Measurements from ENCODE around the gene MAB21L2. TPM values are rescaled to one million over a fixed set of nuclear protein-coding genes. Genes with fewer than 3 reads are reported as not detected.

Gene MAB21L2
- total and polyA plus RNA-seq, 3 experiments from 2014 or later, result not detected

GRCh38 chr4:150578745-150579501, 3.0 kb upstream of the MAB21L2 start:
- Histone ChIP-seq H3K4me1 (ENCODE audit: insufficient read depth, low read length) (no peaks in the 10 kb centered on the region), H3K27ac (ENCODE audit: low read depth, low read length) (no peak overlapping the region), H3K4me3 (ENCODE audit: low read length) (no peak overlapping the region), H3K9me3 (ENCODE audit: low read length) (no peaks in the 10 kb centered on the region), H3K27me3 (ENCODE audit: insufficient read depth, low read length, poor library complexity, severe bottlenecking) (no peaks in the 10 kb centered on the region), H3K36me3 (ENCODE audit: insufficient read depth, low read length) (peaks cover 9% of the 10 kb centered on the region)
- Mint-ChIP-seq H3K36me3 (peaks cover 24 to 55% (median 37%) of the 10 kb centered on the region in 3 donors), H3K4me1 (peaks cover 0 to 5% (median 3%) of the 10 kb centered on the region in 3 donors), H3K27me3 (peaks cover 0 to 2% of the 10 kb centered on the region in 2 donors), H3K9me3 (peaks cover 0 to 2% (median 0%) of the 10 kb centered on the region in 5 donors), H3K27ac (peak overlapping the region in 2 of 8 donors; percentile 24 to 53), H3K4me3 (no peak overlapping the region)
- CTCF ChIA-PET, result no interaction called here
- DNase-seq, result no peak
- POLR2A ChIA-PET, result no interaction called here

DNA sequence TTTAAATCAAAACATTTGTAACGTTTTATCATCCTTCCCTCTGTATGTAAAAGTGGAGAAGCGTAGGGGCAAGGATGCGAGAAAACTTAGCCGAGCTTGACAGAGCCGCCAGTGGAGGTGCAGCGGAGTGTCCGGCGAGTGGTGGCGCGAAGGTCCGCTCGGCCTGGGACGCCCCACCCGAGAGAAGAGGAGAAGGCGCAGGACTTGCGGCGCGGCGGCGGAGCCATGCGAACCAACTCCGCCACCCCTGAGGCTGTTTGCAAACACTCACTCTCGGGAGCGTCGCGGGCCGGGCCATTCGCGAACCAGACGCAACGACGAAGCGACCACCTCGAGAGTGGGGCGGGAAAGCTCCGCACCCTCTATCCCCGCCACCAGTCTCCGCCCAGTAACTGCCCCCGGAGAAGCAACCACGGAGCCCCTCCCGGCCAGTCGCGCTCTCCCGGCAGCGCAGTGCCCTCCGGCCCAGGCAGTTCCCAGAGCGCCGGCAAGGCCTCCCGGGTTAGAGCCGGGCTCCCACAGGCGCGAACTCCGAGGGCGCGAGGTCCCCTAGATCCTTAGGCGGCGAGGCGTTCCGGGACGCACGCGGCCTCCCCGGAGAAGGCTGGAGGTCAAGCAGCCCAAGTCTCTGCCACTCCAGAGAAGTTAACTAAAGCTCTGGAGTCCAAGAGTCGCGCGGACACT, 2.3 kb upstream of the MAB21L2 start:
- no peak overlapping the region for H3K27ac Mint-ChIP-seq
- POLR2A ChIA-PET, result no interaction called here
- no peak overlapping the region for H3K27ac ChIP-seq (ENCODE audit: low read depth, low read length)
- peaks cover 0 to 2% of the 10 kb centered on the region in 2 donors for H3K27me3 Mint-ChIP-seq
- no peaks in the 10 kb centered on the region for H3K4me1 ChIP-seq (ENCODE audit: insufficient read depth, low read length)
- H3K36me3 ChIP-seq (ENCODE audit: insufficient read depth, low read length), result peaks cover 9% of the 10 kb centered on the region
- peaks cover 0 to 2% (median 0%) of the 10 kb centered on the region in 5 donors for H3K9me3 Mint-ChIP-seq
- peaks cover 0 to 4% (median 2%) of the 10 kb centered on the region in 3 donors for H3K4me1 Mint-ChIP-seq
- no peak overlapping the region for H3K4me3 Mint-ChIP-seq
- CTCF ChIA-PET, result no interaction called here
- no peak overlapping the region for H3K4me3 ChIP-seq (ENCODE audit: low read length)
- H3K36me3 Mint-ChIP-seq, result peaks cover 25 to 61% (median 44%) of the 10 kb centered on the region in 3 donors
- H3K9me3 ChIP-seq (ENCODE audit: low read length), result no peaks in the 10 kb centered on the region
- H3K27me3 ChIP-seq (ENCODE audit: insufficient read depth, low read length, poor library complexity, severe bottlenecking), result no peaks in the 10 kb centered on the region
- no peak for DNase-seq

DNA sequence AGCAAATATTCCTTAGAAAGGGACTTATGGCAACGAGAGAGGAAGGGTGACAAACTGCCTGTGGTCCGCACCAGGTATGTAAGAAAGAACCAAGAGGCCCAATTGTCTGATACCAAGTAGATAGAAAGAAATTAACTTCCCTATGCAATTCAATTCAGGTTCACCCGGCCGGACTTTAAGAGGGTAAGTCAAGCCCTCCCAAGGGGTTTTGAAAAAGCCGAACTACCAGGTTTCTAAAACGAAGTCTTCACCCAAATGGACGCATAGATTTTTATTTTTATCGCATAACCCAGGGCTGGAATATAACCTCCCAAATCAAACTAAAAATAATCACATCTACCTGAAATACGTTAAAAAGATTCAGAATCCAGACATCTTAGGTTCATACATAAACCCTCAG, 1.6 kb upstream of the MAB21L2 start:
- H3K27ac Mint-ChIP-seq, result no peak overlapping the region
- Histone ChIP-seq H3K4me3 (ENCODE audit: low read length) (no peak overlapping the region), H3K27ac (ENCODE audit: low read depth, low read length) (no peak overlapping the region), H3K27me3 (ENCODE audit: insufficient read depth, low read length, poor library complexity, severe bottlenecking) (no peaks in the 10 kb centered on the region), H3K4me1 (ENCODE audit: insufficient read depth, low read length) (no peaks in the 10 kb centered on the region), H3K36me3 (ENCODE audit: insufficient read depth, low read length) (peaks cover 9% of the 10 kb centered on the region), H3K9me3 (ENCODE audit: low read length) (no peaks in the 10 kb centered on the region)
- DNase-seq, result no peak
- CTCF ChIA-PET, result no interaction called here
- H3K36me3 Mint-ChIP-seq, result peaks cover 25 to 59% (median 44%) of the 10 kb centered on the region in 3 donors
- peaks cover 0 to 2% (median 0%) of the 10 kb centered on the region in 5 donors for H3K9me3 Mint-ChIP-seq
- H3K4me3 Mint-ChIP-seq, result no peak overlapping the region
- POLR2A ChIA-PET, result no interaction called here
- H3K4me1 Mint-ChIP-seq, result peaks cover 0 to 2% (median 0%) of the 10 kb centered on the region in 3 donors
- H3K27me3 Mint-ChIP-seq, result peaks cover 0 to 2% of the 10 kb centered on the region in 2 donors

GRCh38 chr4:150581056-150581605, 820 bp upstream of the MAB21L2 start:
- Histone ChIP-seq H3K27ac (ENCODE audit: low read depth, low read length) (no peak overlapping the region), H3K4me1 (ENCODE audit: insufficient read depth, low read length) (no peaks in the 10 kb centered on the region), H3K36me3 (ENCODE audit: insufficient read depth, low read length) (peaks cover 9% of the 10 kb centered on the region), H3K9me3 (ENCODE audit: low read length) (no peaks in the 10 kb centered on the region), H3K4me3 (ENCODE audit: low read length) (no peak overlapping the region), H3K27me3 (ENCODE audit: insufficient read depth, low read length, poor library complexity, severe bottlenecking) (no peaks in the 10 kb centered on the region)
- Mint-ChIP-seq H3K36me3 (peaks cover 29 to 62% (median 44%) of the 10 kb centered on the region in 3 donors), H3K9me3 (peaks cover 0 to 2% (median 0%) of the 10 kb centered on the region in 5 donors), H3K4me1 (peaks cover 0 to 2% (median 0%) of the 10 kb centered on the region in 3 donors), H3K27ac (peak overlapping the region in 1 of 8 donors; percentile 21), H3K4me3 (no peak overlapping the region), H3K27me3 (peaks cover 0 to 2% of the 10 kb centered on the region in 2 donors)
- CTCF ChIA-PET, result no interaction called here
- DNase-seq, result no peak
- POLR2A ChIA-PET, result no interaction called here

- Mint-ChIP-seq H3K36me3 (peaks cover 33 to 66% (median 44%) of the 10 kb centered on the region in 3 donors), H3K4me3 (no peak overlapping the region), H3K9me3 (peaks cover 0 to 2% (median 0%) of the 10 kb centered on the region in 5 donors), H3K27me3 (peaks cover 0 to 2% of the 10 kb centered on the region in 2 donors), H3K27ac (no peak overlapping the region), H3K4me1 (peaks cover 0 to 2% (median 0%) of the 10 kb centered on the region in 3 donors)
- Histone ChIP-seq H3K36me3 (ENCODE audit: insufficient read depth, low read length) (peaks cover 9% of the 10 kb centered on the region), H3K27me3 (ENCODE audit: insufficient read depth, low read length, poor library complexity, severe bottlenecking) (no peaks in the 10 kb centered on the region), H3K4me1 (ENCODE audit: insufficient read depth, low read length) (no peaks in the 10 kb centered on the region), H3K4me3 (ENCODE audit: low read length) (no peak overlapping the region), H3K9me3 (ENCODE audit: low read length) (no peaks in the 10 kb centered on the region), H3K27ac (ENCODE audit: low read depth, low read length) (no peak overlapping the region)
- CTCF ChIA-PET, result no interaction called here
- no peak for DNase-seq
- POLR2A ChIA-PET, result no interaction called here
Observed at GRCh38 chr4:150581641-150582051, 305 bp upstream of the MAB21L2 start.

DNA sequence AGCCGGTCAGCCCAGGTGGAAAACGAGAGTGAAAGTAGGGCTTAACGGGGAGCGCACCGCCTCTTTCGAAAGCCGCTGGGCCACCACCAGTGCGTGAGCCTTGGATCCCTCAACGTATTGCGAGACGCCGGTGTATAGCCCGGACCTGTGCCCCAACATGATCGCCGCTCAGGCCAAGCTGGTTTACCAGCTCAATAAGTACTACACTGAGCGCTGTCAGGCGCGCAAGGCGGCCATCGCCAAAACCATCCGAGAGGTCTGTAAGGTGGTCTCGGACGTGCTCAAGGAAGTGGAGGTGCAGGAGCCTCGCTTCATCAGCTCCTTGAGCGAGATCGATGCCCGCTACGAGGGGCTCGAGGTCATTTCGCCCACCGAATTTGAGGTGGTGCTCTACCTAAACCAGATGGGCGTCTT, 929 bp downstream of the MAB21L2 start:
- no peaks in the 10 kb centered on the region for H3K27me3 ChIP-seq (ENCODE audit: insufficient read depth, low read length, poor library complexity, severe bottlenecking)
- DNase-seq, result no peak
- Mint-ChIP-seq H3K27me3 (peaks cover 0 to 2% of the 10 kb centered on the region in 2 donors), H3K27ac (no peak overlapping the region), H3K9me3 (peaks cover 0 to 2% (median 0%) of the 10 kb centered on the region in 5 donors), H3K36me3 (peaks cover 33 to 76% (median 44%) of the 10 kb centered on the region in 3 donors), H3K4me3 (no peak overlapping the region), H3K4me1 (peaks cover 0 to 2% (median 0%) of the 10 kb centered on the region in 3 donors)
- no peaks in the 10 kb centered on the region for H3K4me1 ChIP-seq (ENCODE audit: insufficient read depth, low read length)
- ChIA-PET POLR2A (no interaction called here), CTCF (no interaction called here)
- peaks cover 9% of the 10 kb centered on the region for H3K36me3 ChIP-seq (ENCODE audit: insufficient read depth, low read length)
- no peaks in the 10 kb centered on the region for H3K9me3 ChIP-seq (ENCODE audit: low read length)
- no peak overlapping the region for H3K27ac ChIP-seq (ENCODE audit: low read depth, low read length)
- H3K4me3 ChIP-seq (ENCODE audit: low read length), result no peak overlapping the region

DNA sequence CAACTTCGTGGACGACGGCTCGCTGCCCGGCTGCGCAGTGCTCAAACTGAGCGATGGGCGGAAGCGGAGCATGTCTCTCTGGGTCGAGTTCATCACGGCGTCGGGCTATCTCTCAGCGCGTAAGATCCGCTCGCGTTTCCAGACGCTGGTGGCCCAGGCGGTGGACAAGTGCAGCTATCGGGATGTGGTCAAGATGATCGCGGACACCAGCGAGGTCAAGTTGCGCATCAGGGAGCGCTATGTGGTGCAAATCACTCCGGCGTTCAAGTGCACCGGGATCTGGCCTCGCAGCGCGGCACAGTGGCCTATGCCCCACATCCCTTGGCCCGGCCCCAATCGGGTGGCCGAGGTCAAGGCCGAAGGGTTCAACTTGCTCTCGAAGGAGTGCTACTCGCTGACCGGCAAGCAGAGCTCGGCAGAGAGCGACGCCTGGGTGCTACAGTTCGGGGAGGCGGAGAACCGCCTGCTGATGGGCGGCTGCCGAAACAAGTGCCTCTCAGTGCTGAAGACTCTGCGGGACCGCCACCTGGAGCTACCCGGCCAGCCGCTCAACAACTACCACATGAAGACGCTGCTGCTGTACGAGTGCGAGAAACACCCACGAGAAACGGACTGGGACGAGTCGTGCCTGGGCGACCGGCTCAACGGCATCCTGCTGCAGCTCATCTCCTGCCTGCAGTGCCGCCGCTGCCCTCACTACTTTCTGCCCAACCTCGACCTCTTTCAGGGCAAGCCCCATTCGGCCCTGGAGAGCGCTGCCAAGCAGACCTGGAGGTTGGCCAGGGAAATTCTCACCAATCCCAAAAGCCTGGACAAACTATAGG, 1.5 kb downstream of the MAB21L2 start:
- Histone ChIP-seq H3K4me3 (ENCODE audit: low read length) (no peak overlapping the region), H3K36me3 (ENCODE audit: insufficient read depth, low read length) (peaks cover 9% of the 10 kb centered on the region), H3K27me3 (ENCODE audit: insufficient read depth, low read length, poor library complexity, severe bottlenecking) (no peaks in the 10 kb centered on the region), H3K4me1 (ENCODE audit: insufficient read depth, low read length) (no peaks in the 10 kb centered on the region), H3K9me3 (ENCODE audit: low read length) (no peaks in the 10 kb centered on the region), H3K27ac (ENCODE audit: low read depth, low read length) (no peak overlapping the region)
- Mint-ChIP-seq H3K4me1 (peaks cover 0 to 4% (median 0%) of the 10 kb centered on the region in 3 donors), H3K27me3 (peaks cover 0 to 2% of the 10 kb centered on the region in 2 donors), H3K27ac (no peak overlapping the region), H3K9me3 (peaks cover 0 to 2% (median 0%) of the 10 kb centered on the region in 5 donors), H3K4me3 (no peak overlapping the region), H3K36me3 (peaks cover 37 to 81% (median 48%) of the 10 kb centered on the region in 3 donors)
- ChIA-PET CTCF (no interaction called here), POLR2A (no interaction called here)
- DNase-seq, result peak in 1 of 5 donors; percentile 44
